ENCODE data around the gene SWI5.
"Not testable (repeated sequence)": the region's sequence is repeated elsewhere in the genome, so short reads cannot be mapped to it uniquely, and the experiment has no call there.

The SWI5 gene

DNA sequence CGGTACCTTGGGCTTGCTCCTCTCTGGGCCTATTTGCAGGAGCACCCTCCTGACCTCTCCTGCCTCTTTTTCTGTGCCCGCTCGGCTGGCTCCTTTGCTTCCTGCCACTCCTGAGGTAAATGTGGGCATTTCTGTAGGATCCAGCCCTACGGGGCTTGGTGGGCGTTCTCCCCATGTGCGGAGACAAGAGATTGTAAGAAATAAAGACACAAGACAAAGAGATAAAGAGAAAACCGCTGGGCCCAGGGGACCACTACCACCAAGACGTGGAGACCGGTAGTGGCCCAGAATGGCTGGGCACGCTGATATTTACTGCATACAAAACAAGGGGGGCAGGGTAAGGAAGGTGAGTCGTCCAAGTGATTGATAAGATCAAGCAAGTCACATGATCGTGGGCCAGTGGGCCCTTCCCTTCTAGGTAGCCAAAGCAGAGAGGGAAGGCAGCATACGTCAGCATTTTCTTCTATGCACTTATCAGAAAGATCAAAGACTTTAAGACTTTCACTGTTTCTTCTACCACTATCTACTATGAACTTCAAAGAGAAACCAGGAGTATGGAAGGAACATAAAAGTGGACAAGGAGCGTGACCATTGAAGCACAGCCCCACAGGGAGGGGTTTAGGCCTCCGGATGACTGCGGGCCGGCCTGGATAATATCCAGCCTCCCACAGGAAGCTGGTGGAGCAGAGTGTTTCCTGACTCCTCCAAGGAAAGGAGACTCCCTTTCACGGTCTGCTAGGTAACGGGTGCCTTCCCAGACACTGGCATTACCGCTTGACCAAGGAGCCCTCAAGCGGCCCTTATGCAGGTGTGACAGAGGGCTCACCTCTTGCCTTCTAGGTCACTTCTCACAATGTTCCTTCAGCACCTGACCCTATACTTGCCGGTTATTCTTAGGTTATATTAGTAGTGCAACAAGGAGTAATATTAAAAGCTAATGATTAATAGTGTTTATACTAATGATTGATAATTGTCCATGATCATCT, 3.3 kb downstream of the SWI5 start:
- not testable (repeated sequence) for DNase-seq

DNA sequence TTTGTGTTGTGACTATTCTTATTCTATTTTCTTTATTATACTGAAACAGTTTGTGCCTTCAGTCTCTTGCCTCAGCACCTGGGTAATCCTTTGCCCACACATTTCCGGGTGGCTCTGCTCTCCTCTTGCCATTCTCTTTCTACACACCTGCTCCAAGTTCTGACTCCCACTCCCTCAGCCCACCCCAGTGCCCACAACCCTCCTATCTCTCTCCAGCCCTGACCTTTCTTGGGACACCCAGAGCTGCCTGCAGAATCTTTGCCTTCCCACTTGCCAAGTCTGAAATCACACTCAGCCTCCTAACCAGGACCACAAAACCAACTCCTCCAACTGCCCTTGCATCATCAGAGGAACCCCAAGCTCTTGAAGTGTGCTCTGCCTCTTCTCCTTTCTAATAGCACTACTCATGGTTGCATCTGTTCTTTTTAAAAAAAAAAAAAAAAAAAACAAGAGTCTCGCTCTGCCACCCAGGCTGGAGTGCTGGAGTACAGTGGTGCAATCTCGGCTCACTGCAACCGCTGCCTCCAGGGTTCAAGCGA, 4.1 kb downstream of the SWI5 start:
- DNase-seq = no peak

DNA sequence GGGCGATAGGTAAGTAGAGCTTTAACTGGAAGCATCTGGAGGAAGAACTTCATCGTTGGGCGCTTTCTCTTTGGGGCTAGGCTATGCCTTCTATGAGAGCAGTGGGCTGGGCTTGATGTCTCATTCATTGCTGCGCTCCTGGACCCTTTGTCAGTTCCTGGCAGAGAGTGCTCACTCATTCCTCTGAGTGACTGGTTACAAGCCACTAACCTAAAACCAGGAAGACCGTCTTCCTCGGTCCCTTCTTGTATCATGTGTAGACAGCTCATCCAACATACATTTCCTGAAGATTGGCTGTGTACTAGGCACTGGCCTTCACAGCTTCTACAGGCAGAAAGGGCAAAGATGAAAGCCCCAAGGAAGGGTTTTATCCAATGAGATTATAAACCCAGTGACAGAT, 6.4 kb downstream of the SWI5 start:
- DNase-seq = no peak

DNA sequence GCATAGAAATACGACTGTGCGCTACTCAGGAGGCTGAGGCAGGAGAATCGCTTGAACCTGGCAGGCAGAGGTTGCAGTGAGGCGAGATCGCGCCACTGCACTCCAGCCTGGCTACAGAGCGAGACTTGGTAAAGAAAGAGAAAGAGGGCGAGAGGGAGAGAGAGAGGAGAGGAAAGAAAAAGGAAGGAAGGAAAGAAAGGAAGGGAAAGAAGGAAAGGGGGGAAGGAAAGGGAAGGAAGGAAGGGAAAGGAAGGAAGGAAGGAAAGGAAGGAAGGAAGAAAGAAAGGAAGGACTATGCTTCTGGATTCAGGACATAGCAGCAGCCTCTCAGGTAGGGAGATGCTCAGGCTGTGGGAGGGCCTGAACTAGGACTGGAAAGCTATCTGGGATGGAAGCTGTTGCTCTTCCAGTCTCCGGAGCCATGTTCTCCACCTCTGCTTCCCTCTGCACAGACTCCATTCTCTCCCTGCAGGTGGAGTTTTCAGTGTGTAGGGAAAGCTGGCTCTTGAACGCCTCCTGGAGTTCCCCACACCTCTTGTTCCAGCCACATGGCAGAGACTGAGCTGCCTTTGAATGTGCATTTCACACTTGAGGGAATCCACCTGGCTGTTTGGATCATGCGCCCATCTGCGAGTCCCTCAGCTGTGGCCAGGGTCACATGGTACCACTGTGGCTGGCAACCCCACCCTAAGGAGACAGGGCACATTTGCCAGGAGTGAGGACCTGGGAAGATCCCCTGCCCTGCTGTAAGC, 9.1 kb downstream of the SWI5 start:
- peak in 1 of 2 experiments; percentile 20 for DNase-seq

DNA sequence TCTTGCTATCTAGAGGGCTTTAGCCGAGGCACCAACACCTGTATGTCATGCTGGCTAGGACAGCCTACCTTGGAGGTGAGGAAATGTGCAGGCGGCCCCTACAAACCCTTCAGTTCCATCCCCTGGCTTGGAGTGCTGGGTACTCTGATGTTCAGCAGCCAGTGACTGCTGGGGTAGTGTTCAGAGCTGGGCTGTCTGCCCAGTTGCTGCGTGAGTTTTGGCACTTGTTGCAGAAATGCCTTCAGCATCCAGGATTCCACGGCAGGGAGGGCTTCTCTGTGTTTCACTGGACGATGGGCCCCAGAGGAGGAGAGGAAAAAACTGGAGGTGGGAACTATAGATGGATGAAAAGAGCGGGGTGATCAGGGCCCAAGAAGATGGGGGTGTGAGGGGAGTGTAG, 10.4 kb downstream of the SWI5 start:
- DNase-seq = no peak

DNA sequence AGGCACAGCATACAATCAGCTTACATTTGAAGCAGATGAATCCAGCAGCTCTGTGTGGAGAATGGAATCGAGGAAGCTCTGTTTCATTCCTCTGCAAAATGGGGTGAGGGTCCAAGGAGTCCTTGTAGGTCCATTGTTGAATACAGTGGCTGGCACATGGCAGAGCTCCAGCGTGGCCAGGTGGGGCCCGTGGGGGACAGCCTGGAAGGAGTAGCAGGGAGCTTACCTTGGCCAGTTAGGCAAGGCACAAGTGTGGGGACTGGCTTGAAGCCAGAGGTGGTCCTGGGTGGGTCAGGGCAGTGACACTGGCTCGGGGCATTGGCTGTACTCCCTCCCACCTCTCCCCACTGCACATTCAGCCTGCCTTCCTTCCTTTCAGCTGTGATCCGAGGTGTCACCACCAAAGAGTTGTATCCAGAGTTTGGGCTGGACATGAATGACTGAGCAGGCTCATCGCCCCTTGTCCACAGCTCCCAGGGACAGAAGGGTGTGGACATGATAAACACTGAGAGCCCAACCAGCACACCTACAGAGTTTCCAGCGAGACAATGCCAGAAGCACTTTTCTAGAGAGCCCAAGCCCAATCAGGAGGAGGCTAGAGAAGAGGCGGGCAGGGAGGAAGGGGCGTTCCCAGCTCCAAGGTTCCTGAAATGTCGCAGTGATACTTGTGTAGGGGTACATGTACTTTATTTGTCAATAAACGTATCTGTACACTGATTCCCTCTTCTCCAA, 12.4 kb downstream of the SWI5 start:
- no peak for DNase-seq

DNA sequence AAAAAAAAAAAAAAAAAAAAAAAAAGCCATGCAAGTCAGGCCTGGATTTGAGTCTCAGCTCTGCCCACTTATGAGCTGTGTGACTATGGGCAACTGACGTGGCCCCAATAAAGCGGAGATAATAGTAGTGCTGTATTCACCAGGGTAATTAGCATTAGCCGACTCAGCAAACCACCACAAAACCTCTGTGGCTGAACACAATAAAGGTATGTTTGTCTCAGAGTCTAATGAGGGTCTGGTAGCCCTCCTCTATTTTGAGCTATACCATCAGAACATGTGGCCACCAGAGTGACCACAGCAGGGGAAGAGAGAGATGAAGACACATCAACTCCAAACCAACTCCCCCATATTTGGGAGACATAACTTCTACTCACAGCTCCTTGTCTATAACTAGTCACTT, 15.9 kb downstream of the SWI5 start:
- no peak for DNase-seq

DNA sequence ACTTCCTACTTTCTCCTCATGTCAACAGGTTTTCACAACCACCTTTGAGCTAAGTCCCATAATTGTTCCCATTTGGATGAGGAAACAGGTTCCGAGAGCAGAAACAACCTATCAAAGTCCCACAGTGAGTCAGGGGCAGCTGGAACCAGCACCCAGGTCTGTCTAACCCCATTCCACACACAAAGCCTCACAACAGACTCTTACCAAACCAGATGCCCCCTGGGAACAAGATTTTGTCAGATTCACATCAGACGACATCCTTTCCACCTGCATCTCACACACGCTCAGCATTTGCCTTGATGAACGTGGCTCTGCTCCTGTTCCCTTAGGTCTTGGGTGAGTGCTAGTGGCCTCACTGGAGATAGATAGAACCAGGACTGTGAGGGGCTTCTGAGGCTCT, 17.0 kb downstream of the SWI5 start:
- DNase-seq = no peak

DNA sequence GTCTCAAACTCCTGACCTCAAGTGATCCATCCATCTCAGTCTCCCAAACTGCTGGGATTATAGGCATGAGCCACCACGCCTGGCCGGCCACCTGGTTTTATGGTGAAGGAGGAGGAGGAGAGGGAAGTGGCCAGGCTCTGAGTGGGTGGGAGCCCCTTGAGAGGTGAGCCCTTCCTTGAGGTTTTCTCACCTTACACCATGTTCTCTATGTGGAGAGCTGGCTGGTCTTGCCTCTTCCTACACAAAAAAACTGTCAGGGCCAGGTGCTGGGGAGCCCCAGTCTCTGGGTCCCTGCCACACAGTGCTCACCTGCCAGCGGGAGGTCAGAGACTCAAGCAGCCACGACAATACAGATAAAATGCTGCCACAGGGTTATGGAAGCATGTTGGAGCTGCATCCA, 18.1 kb downstream of the SWI5 start:
- DNase-seq = no peak

DNA sequence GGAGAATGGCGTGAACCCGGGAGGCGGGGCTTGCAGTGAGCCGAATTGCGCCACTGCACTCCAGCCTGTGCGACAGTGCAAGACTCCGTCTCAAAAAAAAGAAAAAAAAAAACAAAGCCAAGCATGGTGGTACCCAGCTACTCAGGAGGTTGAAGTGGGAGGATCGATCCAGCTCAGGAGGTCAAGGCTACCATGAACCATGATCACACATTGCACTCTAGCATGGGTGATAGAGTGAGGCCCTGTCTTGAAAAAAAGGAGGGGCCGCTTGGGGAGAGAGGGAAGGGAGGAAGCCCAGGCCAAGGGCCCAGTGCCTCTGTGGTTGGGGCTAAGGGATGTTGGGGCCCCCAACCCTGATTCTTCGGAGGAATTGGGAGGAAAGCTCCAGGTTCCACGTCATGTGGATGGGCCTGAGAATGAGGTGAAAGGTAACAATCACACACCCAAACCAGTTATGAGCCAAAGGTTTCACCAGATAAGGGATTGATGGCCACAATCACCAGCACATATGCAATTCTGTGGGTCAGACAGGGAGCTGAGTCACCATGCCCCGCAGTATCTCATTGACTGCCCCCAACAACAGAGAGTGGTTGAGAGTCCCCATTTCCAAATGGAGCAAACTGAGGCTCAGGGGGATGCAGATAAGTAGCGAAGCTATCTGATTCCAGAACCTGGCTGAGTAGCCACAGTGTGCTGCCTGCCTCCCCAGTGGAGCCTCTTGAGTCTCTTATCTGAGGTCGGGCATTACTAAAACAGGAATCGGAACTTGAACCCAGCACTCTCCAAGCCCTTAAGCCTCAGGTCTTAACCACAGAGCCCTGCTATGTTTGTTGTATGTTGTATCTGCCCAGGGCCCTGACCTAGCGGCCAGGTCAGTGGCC, 20.5 kb downstream of the SWI5 start:
- DNase-seq = no peak

DNA sequence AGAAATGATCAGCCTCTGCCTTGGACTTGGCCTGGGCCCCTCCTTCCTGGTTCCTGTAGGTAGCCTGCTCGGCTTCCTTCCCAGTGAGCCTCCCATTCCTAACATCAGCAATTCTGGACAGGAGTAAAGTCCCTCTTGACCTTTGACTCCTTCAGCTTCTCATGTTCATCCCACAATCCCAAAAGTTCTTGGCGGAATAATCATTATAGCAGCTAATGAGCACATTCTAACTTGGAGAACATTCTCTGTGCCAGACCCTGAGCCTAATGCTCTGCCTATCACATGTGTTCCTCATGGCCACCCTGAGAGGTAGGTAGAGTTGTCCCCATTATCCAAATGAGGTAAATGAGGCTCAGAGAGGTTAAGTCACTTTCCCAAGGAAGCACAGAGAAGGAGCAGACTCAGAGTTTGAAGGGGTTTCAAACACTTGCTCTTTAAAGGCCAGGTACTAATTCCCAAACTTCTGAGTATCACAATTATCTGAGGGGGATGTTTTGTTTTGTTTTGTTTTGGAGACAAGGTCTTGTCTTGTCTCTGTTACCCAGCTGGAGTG, 21.2 kb downstream of the SWI5 start:
- DNase-seq = no peak

DNA sequence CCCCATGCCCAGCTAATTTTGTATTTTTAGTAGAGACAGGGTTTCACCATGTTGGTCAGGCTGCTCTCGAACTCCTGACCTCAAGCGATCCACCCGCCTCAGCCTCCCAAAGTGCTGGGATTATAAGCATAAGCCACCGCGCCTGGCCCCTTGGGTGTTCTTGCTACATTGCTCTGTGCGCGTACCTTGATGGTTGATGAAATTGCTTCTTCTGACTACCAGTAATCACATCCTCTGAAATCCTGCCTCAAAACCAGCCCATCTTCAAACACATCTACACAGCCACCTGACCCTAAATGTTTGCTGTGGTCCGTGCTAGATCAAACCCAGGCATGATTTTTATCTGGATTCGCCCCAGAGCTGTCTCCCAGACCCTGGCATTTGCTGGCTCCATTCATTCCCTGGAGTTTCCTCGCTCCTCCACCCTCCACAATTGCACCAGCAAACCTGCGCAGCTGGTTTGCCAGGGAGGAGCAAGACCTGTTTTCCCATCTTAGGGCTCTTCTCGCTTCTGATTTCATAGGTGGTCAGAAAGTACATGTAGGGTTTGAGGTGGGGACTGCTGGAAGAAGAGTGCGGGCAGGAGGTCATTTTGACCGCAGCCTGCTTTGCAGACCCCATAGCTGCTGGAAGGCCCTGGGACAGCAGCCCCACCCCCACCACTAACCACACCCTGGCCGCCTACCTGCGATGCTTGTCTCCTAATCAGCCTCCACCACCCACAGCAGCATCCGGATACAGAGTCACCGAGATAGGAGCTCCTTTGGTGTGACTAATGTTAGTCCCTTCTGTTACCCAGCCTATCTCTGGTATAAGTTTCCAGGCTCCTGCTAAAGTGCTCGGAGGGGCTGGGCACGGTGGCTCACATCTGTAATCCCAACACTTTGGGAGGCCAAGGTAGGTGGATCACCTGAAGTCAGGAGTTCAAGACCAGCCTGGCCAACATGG, 22.7 kb downstream of the SWI5 start:
- DNase-seq = no peak

DNA sequence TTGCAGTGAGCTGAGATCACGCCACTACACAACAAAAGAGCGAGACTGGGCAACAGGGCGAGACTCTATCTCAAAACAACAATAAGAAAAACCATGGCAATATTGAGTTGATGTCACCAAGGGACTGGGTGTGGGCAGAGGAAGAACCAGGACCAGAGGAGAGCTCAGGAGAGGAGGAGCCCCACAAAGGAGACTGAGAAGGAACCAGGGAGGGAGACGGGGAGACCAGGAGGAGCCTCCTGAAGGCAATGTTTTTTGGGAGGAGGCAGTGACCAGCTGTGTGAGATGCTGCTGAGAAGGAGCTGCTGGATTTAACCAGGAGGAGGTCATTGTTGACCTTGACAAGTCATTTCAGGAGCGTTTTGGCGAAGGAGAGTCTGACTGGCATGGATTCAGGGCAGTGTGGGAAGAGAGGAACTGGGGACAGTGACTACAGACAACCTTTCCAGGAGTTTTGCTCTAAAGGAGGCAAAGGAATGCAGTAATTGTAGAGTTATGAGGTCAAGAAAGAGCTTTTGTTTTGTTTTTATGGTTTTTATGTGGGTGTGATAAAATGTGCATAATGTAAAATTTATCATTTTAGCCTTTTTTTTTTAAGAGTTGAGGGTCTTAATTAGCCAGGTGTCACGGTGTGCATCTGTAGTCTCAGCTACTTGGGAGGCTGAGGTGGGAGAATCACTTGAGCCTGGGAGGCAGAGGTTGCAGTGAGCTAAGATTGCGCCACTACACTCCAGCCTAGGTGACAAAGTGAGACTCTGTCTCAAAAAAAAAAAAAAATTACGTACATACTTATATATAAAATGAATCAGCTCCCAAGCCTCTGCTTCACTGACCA, 28.3 kb downstream of the SWI5 start:
- no peak for DNase-seq

DNA sequence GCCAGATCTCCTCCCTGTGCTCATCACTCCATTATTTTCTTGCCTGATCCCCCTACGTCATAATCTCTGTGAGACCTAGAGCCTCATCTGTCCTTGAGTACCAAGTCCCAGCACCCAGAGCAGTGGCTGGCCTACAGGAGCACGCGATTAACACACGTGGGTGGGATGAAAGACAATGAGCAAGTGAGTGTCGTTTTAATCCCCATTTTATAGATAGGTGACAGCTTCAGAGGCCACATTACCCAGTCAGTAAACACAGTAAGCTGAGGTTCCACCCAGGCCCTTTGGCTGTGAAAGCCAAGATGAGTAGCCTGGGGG, 28.9 kb downstream of the SWI5 start:
- no peak for DNase-seq

DNA sequence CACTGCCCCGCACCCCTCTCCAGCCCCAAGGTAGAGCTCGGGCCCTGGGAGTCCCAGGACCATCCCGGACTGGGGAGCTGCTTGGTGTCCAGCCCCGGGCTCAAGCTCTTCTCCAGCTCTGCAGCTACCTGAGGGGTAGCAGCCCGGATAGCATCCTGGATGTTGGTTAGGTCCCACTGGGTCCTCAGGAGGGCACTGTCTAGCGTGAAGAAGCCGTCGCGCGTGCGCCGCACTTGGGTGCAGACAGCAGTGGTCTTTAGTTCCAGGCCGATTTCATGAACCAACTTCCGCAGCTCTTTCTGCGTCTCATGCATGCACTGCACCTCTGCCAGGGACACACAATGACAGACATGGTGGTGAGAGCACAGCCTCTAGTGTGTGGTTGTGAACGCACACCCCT, 33.5 kb downstream of the SWI5 start:
- no peak for DNase-seq

DNA sequence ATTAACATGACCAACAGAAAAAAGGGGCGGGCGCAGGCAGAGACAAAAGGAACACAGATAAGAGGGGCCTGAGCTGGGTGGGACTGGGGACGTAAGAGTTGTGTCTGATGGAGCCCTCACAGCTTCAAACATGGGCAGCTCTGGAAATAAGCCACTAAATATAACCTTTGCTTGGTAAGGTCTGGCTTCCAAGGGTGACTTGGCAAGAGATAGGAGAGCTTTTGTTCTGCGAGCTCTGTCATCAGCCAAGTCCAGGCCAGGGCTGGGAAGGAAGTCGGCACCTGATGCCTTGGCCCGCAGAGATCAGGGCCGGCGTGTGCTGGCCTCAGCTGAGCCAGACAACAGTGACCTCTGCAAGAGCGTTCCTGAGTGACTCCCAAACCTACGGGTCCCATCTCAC, 34.4 kb downstream of the SWI5 start:
- no peak for DNase-seq

DNA sequence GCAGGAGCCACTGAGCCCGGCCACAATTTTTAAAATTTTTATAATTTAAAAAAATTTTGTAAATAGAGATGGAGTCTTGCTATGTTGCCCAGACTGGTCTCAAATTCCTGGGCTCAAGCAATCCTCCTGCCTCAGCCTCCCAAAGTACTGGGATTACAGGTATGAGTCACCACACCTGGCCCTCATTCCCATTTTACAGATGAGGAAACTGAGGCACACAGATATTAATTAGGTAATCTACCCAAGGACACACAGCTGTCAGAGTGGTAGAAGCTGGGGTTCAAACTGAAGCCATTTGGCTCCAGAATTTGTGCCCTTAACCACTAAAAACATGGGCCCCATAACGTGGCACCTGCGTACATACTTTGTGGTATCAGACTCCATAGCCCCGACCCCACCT, 38.6 kb downstream of the SWI5 start:
- no peak for DNase-seq

DNA sequence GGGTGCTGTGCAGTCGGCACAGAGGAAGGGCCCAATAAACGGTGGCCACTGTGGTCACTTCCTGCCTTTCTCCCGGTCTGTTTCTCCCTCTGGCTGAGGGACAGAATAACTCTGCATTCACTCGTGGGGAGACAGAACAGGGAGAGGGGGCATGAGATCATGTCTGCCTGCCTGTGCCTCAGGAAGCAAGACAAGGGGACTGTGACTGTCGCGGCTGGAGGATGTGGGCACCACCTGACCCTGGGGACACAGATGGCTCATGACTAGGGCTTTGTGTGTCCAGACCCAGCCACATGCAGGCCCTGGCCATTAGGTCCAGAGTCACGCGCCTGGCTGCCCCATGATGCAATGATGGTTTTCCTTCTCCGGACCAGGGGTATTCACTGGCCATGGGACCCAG, 40.3 kb downstream of the SWI5 start:
- no peak for DNase-seq

DNA sequence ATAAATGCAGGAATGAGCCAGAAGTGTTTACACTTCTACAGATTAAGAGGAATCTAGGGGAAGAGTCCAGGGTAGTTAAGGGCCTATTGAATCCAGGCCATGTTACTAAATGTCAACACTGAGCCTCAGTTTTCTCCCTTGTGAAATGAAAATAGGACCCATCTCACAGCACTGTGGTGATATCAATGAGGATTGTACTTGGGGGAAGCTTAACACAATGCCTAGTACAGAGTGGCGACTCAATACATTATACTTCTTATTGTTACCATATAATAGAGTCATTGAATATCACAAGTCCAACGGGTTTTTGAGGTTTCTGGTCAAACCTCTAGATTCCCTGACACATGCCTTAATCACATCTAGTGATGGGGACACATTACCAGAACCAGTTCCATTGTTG, 41.6 kb downstream of the SWI5 start:
- no peak for DNase-seq

DNA sequence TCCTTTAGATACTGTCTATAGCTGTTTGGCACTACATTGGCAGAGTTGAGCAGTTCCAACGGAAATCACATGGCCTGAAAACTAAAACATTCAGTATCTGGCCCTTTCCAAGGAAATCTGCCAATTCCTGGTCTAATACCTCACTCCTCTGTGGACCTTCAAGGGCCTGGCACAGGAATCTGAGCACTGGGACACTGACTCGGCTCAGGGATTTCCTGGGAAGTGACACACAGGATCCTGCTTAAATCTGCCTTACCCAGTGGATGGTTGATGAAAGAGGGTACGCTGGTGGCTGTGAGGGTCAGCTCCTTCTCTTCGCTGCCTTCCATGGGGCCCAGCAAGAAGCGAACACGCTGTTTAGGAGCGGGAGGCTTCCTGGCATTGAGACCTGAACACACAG, 45.3 kb downstream of the SWI5 start:
- no peak for DNase-seq

Measured in NCI-H2081 (cell line).